Measurements from ENCODE around the gene CYP4F8.
A peak's percentile ranks its signal among the peaks of the same experiment; 100 is the strongest.
"Not testable (repeated sequence)": the region's sequence is repeated elsewhere in the genome, so short reads cannot be mapped to it uniquely, and the experiment has no call there.

The CYP4F8 gene

GRCh38 chr19:15614507-15615379 is at the start of gene CYP4F8:
TSS of gene CYP4F8 (plus strand) at chr19:15615218. CDS start at chr19:15615617, 399 bp downstream.
- no peak for DNase-seq

- no peak for DNase-seq
Observed at GRCh38 chr19:15570420-15570819, 44.6 kb upstream of the CYP4F8 start.

DNA sequence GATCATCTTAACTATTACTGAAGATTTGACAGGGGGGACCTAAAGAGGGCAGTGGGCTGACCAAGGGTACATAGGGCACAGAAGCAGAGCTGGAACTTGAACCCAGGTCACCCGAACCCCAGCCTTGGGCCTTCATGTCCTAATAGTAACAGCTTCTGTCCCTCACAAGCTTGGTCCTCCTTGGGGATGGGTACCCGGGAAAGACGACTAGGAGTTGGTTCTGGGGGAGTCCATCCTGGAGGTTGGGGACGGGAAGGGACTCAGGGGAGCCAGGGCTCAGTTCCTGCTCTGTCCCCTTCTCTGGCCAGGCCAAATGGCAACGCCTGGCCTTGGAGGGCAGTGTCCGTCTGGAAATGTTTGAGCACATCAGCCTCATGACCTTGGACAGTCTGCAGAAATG is 39.6 kb upstream of the CYP4F8 start:
- DNase-seq: no peak

- DNase-seq: no peak
Observed at GRCh38 chr19:15576526-15577156, 38.4 kb upstream of the CYP4F8 start.

- DNase-seq: no peak
Observed at GRCh38 chr19:15577184-15577771, 37.7 kb upstream of the CYP4F8 start.

DNA sequence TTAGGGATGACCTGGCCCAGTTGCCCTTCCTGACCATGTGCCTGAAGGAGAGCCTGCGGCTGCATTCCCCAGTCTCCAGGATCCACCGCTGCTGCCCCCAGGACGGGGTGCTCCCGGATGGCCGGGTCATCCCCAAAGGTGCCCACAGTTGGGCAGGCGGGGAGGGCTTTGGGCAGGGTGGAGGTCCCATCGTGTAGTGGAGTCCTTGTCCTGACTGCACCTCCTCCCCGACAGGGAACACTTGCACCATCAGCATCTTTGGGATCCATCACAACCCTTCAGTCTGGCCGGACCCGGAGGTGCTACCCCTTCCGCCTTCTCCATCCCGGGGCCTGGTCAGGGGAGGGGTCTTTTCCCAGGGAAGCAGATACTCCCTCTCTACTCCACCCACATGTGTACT is 31.7 kb upstream of the CYP4F8 start:
- DNase-seq: no peak

DNA sequence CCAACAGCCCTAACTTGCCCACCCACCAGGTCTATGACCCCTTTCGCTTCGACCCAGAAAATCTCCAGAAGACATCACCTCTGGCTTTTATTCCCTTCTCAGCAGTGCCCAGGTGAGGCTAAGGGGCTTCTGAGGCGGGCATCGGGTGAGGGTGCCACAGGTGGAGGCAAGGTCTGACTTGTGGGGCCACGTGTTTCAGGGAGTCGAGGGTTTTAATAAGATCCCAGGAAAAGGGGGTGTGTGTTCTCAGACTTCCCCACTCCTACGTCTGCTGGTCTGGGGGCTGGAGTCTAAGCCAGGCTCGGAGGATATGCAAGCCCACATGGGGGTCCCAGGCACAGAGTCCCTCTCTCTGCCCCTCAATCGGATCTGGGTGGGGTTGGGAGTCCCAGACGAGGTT is 30.9 kb upstream of the CYP4F8 start:
- DNase-seq: no peak

GRCh38 chr19:15584541-15585115 is 30.4 kb upstream of the CYP4F8 start:
- DNase-seq: peak; percentile 66

GRCh38 chr19:15587663-15588062 is 27.4 kb upstream of the CYP4F8 start:
- no peak for DNase-seq

DNA sequence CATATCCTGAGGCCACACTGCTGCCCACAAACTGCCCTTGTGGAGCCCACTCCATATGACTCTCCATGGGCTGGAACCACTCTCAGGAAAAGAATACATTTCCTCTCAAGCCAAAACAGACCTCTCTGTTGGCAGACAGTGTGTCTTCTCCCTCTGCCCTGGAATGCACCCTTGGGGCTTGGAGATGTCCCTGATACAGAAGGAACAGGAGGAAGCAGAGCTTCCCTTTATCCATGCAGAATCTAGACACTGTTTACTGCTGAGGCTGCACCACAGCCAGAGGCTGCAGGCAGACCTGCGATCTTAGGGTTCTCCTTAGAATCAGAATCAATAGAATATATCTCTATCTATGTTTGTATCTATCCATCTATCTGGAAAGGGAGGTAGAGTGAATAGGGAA is 26.8 kb upstream of the CYP4F8 start:
- no peak for DNase-seq

DNA sequence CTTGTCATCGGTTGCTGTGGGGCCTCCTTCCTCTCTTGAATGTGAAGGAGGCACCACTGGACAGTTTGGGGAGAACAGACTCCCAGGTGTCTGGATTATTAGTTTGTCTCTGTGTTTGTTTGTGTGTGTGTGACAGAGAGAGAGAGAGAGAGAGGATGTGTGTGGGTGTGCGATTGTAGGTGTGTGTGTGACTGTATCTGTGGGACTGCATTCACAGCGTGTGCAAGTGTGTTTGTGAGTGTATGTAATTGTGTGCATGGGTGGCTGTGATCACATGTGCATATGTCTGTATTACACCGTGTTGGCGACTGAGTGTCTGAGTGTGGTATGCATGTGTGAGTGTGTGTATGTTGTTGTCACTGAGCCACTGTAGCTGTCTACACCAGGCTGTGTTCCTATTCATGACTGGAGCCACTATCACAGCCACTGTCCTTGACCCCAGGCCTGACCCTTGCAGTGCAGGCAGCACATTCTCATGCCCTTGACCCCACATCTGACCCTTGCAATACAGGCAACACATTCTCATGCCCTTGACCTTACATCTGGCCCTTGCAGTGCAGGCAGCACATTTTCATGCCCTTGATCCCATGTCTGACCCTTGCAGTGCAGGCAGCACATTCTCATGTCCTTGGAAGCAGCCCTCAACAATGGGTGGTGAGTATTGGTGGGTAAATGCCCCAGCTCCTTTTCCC is 25.1 kb upstream of the CYP4F8 start:
- DNase-seq: no peak

DNA sequence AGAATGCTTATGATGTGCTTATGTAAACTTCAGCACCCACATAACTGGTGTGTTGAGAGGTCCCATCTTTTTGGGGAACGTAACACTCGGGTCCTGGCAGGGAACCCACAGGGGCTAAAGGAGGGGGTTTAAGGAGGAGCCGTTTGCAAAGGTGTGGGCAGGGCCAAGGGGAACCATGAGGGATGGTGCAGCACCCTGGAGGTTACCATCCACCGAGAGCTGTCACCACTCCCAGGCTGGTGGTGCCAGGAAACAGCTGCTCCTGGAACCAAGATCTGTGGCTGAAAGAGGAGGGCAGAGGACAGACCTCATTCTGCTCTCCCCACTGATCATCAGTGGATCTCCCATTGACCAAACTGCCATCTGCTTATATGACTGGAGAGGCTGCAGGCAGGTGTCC is 23.2 kb upstream of the CYP4F8 start:
- no peak for DNase-seq

DNA sequence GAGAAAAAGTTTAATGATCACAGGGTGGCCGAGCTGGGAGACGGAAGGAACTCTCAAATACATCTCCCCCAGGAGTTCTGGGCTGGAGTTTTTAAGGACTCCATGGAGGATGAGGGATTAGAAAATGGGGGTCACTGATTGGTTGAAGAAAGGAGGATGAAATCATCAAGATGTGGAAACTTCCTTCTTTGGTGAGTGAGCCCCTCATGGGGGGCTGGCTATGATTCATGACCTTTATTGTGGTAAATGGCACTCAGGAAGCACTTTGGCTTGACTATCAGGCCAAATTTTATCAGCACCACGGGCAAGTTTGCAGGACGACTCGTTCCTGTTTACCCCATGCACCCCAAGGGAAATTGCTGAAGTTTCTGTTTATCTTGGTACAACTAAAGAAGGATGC is 22.5 kb upstream of the CYP4F8 start:
- DNase-seq: not testable (repeated sequence)

- not testable (repeated sequence) for DNase-seq
Observed at GRCh38 chr19:15593766-15594165, 21.3 kb upstream of the CYP4F8 start.

DNA sequence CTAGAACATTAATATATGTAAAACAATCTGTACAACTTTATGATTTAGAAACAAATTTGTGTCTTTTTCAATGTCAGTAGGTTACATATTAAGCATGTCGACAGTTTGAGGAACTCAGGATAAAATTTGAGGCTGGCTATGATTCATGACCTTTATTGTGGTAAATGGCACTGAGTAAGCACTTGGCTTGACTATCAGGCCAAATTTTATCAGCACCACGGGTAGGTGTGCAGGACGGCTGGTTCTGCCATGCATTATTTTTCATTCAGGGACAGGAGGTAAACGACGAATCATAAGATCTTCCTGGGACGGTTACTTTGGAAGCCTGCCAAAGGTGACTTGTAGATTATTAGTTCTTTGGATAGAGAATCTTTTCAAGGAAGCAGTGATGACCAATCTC is 19.9 kb upstream of the CYP4F8 start:
- no peak for DNase-seq

GRCh38 chr19:15607978-15608925 is 6.8 kb upstream of the CYP4F8 start:
- not testable (repeated sequence) for DNase-seq

- DNase-seq: no peak
Observed at GRCh38 chr19:15609261-15609660, 5.8 kb upstream of the CYP4F8 start.

DNA sequence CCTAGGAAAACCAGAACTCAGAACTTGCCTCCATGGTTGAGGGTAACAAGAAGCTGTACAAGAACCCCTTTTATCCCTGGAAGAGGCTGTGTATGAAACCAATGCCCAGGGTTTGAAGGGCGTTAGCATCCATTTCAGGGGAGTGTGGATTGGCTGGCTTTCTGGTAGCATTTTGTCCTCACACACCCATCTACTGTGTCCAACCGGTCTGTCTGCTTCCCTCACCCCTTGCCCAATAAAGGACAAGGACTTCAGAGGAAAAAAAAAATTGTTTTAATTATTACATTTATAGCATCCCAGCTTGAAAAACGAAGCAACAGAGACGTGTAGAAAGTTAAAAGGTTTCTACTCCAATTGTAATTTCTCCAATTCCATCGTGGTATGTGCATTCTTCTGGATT is 2.7 kb upstream of the CYP4F8 start:
- DNase-seq: no peak

DNA sequence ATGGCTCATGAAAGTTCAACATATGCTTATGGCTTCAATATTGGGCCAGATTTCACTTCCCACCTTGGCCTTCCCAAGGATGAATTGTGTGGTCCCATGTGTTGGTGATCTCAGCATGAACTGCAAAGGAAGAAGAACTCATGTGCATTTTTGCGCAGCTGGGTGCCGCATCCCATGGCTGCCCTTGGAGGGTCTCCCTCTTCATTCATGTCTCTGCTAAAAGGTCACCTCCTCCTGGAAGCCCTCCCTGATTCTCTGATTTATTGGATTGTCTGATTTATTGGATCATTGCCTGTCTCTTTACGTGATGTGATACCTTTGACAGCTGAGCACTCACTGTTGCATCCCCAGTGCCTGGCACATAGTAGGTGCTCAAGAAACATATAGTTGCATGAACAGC is 1.7 kb upstream of the CYP4F8 start:
- DNase-seq: no peak

DNA sequence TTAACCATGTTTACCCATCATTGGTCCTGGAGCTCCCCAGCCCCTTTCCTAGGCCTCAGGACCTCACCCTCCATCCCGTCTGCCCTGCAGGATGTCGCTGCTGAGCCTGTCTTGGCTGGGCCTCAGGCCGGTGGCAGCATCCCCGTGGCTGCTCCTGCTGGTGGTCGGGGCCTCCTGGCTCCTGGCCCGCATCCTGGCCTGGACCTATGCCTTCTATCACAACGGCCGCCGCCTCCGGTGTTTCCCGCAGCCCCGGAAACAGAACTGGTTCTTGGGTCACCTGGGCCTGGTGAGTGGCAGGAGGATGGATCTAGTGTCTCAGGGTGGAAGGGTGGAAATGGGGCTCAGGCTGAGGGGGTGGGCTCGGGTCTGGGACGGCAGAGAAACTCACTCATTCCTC is 508 bp downstream of the CYP4F8 start:
- DNase-seq: no peak

GRCh38 chr19:15616183-15616582 is 1.2 kb downstream of the CYP4F8 start:
- no peak for DNase-seq
